Effector CD8-positive, alpha-beta T cell (primary cell): ENCODE data around the gene CMIP.

Experiments used
- DNase-seq: peaks from one replicate; lab custom pipeline; 2025; lab: John Stamatoyannopoulos, UW

Gene CMIP

DNA sequence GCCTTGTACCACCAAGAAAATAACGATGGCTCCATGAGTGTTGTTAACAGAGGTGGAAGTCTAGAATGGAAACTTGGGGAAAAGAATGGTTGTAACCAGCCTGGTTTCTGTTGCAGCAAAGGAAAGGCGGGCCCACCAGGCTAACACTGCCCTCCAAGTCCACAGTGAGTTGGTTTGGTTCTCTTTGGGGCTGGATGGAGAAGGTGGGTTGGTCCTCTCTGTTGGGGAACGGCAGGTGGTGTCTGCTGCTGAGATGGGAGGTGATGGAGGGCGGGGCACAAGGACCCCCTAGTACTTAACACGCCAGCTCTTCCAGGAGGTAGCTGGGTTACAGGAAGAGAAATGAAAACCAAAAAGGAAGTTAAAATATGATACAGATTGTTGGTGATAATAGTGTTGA, 257.9 kb downstream of the CMIP start:
- DNase-seq: no peak

DNA sequence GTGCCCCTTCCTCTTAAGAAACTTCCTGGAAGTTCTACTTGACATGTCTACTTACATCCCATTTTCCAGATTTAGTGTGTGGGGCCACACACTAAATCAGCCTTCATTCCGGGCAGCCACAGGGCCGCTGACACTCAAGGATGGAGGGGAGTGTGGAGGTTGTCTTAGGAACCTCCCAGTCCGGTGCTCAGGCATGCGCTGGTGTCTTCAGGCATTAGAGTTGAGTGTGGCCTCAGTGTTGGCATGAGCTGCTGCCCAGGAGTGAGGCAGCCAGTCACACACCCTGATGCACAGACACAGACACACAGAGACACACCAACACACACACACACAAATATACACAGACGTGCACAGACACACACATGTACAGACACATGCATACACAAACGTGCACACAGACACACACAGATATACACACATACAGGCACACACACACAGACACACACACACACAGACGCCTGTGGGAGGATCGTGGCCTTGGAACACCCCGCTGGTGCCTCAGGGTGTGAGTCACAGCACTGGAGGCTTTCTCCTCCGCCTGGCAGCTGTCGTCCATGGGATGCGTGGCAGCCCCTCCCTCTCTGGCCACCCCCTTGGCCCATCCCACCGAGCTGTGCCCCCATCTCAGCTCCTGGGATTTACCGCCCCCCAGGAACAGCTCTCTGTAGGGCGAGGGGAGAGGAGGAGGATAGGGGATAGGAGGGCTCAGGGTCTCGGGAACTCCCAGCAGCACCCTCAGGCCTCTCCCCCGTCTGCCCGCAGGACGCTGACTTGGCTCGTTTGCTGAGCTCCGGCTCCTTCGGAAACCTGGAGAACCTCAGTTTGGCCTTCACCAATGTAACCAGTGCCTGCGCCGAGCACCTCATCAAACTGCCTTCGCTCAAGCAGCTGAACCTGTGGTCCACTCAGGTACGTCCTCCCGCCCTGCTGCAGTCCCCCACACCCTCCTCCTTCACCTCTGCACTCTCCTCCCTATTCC, 258.9 kb downstream of the CMIP start:
- DNase-seq: no peak

DNA sequence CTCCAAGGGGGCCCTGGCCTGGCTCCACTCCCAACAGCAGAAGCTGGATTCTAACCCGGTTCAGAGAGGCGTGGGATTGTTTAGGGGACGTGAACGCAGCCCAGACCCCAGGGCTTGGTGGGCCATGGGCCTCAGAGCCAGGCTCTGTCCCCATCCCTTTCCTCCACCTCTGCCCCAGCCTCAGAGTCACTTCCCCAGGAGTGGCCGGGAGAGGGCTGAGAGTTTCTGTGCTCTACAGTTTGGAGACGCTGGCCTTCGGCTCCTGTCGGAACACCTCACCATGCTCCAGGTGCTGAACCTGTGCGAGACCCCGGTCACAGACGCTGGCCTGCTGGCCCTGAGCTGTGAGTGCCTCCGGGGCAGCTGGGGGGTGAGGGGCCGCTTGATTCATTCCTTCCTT, 260.7 kb downstream of the CMIP start:
- DNase-seq: no peak

DNA sequence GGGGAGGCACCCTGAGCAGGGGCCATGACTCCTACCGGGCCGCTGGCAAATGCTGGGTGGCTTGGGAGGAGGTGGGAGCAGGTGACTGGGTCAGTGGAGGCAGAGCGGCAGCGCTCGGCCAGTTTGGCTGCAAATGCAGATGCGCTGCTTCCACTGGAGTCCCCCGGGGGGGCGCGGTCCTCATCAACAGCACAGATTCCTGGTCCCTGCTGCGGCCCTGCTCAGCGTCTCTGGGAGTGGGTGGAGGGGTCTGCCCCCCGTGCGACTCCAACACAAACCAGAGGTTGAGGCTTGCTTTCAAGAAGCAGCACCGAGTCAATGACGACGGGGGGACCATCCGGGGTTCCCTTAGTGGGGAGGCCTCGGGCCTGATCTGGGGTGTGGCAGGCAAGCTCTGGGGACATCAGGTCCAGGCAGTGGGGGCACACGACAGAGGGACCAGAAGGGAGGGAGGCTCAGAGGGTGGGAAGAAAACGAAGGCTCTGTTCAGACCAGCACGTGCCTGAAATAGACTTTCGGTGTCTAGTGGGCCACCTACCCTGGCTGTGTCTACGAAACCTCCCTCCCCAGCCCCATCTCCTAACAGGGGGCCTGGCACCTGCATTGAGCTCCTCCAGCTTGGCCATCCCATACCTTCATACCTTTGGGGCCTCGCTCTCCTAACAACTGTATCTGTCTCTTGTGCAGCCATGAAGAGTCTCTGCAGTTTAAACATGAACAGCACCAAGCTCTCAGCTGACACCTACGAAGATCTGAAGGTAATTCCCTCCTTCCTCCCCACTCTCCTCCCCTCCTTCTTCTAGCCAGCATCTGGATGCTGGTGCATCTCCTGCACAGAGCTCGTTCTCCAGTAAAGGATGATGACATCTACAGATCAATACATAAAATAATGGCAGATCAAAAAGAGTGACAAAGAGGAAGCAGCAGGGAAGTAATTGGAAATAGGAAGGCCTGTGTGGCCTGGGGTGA, 262.0 kb downstream of the CMIP start:
- DNase-seq: no peak

DNA sequence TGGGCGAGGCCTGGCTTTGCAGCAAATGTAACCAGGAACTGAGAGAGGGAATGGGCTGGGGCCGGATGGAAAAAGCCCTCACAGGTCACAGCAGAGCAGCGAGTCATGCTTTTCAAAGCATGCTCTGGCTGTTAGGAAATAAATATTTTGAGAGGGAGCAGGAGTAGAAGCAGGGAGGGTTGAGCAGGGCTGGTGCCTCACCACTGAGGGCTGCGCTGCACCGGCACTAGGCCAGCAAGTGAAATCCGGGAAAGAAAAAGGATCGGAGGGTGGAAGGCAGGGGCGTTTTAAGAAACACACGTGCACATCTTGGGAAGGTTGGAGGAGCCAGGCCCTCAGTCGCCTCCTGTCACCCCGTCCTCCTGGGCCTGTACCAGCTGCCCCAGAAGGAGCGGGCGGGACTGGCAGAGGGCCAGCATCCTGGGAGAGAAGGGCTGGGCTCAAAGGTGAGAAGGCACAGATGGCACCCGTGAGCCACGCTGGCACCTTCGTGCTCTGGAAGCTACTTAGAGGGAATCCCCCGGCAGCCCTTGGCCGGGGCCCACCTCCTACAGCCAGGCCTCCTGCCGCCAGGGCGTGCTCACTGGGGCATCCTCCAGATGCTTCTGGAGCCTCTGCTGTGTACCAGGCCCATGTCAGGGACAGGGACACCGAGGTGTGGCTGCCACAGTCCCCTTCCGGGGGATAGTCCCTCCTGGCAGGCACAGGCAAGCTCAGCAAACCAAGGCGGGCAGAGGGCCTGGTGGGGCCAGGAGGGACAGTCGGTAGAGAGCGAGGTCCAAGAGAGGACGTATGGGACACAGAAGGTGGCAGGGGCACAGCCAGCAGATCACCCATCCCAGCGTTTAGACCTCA, 263.0 kb downstream of the CMIP start:
- no peak for DNase-seq

DNA sequence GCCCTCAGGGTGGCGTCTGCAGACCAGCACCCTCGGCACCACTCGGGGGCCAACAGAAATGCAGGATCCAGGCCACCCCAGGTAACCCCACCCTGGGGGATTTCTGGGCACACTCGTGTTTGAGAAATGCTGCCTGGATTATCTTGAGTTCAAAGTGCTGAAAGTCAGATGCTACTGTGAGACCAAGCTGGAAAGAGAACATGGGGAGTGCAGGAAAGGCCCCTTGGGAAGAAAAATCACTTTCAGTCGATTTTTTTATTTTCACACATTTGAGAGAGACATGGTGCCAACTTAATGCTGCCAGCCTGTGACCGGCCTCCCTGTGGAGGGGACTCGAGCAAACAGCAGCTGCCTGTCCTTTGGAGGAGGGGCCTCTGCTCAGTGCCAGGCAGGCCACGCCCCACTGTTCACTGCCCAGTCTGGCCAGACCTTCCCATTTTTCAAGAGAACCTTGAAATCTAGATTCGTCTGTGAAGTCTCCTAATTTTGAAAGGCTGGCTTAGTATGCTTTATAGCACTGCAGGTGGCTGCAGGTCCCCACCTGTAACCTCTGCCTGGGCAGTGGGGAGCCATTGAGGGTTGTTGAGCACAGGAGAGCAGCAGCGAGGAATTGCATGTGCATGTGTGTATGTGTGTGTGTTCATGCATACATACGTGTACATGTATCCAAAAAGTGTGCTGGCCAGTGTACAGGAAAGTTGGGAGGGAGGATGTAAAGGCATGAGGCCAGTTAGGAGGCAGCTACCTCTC, 263.8 kb downstream of the CMIP start:
- no peak for DNase-seq

DNA sequence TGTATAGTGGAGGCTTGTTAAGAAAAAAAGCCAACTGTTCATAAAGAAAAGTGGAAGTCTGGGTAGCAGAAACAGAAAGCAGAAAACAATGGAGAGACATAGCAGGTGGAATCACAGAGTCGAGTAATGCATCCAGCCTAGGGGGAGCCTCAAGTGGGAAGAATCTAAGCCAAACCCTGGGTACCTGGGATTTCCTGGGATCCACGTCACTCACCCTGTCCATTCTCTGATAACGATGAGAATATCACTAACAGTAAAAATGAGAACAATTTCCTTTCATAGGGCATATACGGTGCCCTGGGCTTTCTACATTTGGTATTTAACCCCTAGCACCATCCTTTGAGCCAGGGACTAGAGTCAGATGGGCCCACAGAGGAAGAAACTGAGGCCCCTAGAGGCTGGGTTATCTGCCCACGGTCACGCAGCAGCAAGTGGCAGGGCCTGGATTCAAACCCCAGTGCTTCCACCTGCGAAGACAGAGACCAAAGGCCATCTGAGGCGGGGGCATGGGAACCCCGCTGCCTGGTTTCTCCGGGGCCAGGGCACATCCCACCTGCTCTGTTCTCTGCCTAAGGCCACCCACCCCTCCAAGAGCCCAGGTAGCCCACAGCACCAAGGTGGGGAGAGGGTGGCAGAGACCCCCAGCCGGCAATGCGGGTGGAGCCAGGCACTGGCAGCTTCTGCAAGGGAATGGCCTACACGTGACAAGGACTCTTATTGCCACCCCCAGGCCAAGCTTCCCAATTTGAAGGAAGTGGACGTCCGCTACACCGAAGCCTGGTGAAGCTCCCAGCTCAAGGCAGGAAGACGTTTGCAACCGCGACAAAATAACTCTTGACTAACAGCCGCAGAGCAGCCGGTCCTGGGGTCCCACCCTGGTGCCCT, 264.6 kb downstream of the CMIP start:
- DNase-seq: no peak

DNA sequence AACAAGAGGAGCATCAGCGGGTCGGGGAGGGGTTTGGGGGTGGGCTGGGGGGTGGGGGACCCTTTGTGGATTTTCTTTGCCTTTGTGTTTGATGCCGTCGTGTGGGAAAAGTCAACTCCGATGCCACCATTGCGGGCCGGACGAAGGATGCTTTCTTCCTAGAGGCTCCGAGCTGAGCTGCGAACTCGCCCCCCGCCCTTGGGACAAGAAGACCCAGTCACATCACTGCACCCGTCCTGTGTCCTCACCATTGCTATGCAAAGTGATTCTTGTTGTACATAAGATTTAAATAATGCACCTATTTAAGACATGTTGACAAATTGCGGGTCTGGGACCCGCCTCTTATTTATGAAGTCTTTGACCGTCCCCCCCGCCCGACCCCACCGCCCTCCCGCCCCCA, 265.4 kb downstream of the CMIP start:
- DNase-seq: no peak

DNA sequence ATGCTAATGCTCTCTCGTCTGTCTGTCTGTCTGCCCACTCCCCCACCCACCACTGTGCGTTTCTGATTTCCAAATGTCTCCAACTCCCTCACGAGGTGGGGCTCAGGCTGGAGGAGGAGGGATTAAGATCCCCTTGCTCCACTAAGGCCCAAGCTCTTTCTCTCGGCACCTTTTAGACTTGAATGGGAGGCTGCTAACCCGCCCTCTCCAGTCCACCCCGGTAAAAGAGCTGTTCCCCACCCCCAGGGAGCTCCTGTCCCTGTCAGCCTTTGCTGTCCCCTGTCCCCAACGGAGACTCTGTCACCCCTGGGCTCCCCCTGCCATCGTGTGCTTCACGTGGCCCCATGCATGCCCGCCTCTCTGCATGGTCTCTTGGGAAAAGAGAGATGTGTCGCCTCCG, 266.0 kb downstream of the CMIP start:
- no peak for DNase-seq

DNA sequence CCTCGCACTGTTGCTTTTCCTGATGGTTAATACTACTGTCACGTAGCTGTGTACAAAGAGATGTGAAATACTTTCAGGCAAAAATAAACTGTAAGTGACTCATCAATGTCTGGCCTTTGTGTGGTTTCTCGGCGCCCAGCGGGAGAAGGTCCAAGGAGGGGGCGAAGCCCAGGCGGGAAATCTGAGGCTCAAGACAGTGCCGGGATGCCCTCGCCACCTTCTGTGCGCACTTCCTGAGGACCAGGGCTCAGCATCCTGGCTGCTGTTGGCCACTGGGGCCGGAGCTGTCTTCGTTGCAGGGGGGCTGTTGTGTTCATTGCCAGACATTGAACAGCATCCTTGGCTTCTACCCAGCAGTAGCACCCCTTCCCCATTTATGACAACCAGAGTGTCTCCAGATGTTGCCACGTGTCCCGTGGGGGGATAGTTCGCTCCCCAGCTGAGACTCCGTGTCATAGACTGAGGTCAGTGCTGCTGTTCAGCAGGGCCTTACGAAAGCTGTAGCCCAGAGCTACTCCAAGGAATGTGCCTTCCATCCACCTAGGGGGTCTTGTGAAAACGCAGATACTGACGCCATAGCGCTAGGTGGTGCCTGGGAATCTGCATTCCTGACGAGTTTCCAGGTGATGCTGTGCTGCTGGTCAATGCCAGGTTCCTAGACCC, 267.2 kb downstream of the CMIP start:
- no peak for DNase-seq

DNA sequence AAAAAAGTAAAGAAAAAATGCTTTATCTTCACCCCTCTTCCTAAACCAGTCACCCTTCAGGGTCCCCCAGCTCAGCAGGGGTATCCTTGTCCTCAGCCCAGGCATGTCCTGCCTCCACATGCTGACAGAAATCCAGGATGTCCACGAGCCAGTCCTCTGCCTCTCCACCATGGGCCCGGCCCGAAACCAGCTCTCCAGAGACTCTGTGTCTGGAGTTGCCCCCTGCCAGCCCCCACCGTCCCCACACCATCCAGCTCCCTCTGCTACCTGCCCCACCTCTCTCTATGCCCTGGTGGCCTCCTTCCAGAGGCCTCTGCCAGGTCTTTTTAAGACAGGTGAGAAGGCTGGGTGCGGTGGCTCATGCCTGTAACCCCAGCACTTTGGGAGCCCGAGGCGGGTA, 268.1 kb downstream of the CMIP start:
- no peak for DNase-seq

DNA sequence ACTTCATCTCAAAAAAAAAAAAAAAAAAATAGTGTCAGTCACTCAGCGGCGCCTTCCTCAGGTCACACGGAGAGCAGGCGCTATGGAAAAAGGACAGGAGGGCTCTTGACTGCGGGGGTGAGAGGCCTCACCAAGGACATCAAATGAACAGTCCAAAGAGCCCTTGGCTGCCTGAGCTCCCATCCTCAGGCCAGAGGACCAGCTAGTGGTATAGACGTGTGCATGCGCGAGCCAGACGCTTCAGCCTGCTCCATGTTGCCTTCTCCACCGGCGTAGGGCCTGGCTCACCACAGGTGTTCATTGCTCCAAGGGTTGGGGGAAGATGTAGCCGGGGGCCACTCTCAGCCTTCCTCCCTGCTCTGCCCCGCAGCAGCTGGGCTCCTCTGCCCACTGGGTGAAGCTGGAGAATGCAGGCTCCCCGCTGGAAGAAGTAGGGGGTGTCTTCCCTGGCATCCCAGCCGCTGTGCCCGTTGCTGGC, 268.7 kb downstream of the CMIP start:
- no peak for DNase-seq

DNA sequence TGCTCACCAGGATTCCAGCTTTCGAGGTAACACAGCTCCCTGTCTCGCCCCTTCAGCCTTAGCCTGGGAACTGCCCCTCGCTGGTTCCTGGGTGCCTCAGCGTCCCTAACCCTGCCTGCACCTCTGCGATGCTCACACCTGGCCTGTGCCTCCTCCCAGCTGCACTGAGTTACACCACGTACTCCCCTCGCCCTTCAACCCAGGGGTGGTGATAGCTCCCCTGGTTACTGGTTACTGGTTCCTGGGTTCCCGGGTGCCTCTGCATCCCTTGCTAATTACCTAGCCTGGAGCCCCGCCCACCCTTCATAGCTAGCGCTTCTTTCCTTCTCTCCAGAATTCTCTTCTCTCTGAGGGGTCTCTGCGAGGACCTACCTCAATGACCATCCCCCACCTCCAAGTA, 269.2 kb downstream of the CMIP start:
- no peak for DNase-seq

DNA sequence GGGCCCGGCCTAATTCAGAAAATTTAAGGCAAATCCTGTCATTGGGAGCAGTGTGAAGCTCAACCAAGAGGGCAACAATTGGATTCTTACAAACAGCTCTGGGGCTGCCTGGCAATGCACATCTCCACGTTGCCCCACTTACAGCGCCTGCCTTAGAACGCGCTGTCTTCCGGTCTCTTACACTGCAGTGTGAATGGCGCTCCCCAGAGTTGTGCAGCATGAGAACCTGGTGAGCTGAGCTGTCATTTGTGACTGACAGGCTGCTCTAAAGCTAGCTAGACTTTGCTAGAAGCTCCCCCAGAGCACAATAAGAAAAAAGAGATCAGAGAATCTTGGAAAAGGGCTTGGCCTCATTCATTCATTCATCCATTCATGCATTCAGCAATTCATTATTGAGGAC, 270.0 kb downstream of the CMIP start:
- no peak for DNase-seq

DNA sequence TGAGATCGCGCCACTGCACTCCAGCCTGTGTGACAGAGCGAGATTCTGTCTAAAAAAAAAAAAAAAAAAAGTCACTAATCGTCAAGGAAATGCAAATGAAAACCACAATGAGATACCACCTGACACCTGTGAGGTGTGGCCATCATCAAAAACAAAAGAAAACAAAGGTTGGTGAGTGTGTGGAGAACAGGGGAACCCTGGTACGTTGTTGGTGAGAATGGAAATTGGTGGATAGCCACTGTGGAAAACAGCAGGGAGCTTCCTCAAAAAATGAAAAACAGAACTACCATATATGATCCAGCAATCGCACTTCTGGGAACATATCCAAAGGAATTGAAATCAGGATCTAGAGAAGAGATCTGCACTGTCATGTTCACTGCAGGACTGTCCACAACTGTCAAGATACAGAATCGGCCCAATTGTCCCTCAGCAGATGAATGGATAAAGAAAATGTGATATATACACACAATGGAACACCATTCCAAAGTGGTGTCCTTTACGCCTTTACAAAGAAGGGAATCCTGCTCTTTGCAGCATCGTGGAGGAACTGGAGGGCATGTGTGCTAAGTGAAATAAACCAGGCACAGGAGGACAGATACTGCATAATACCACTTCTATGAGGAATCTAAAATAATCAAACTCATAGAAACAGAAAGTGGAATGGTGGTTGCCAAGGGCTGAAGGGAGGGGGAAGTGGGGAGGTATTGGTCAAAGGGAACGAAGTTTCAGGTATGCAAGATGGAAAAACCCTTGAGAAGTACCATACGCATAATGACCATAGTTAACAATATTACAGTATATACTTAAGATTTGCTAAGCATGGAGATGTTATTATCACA, 271.0 kb downstream of the CMIP start:
- DNase-seq: no peak

DNA sequence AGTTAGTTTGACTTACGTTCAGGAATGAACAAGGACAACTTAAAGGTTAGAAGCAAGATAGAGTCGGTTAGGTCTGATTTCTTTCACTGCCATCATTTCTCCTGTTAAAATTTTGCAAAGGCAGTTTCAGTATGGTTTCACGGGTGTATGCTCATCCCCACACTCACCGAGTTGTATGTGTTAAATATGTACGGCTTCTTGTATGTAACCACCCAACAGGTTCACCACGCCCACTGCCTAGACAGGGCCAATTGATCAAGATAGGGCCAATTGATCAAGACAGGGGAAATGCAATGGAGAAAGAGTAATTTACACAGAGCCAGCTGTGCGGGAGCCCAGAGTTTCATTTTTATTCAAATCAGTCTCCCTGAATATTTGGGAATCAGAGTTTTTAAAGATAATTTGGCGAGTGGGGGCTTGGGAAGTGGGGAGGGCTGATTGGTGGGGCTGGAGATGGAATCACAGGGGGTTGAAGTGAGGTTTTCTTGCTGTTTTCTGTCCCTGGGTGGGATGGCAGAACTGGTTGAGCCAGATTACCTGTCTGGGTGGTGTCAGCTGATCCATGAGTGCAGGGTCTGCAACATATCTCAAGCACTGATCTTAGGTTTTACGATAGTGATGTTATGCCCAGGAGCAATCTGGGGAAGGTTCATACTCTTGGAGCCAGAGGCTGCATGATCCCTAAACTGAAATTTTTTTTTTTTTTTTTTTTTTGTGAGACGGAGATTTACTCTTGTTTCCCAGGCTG, 272.0 kb downstream of the CMIP start:
- no peak for DNase-seq

DNA sequence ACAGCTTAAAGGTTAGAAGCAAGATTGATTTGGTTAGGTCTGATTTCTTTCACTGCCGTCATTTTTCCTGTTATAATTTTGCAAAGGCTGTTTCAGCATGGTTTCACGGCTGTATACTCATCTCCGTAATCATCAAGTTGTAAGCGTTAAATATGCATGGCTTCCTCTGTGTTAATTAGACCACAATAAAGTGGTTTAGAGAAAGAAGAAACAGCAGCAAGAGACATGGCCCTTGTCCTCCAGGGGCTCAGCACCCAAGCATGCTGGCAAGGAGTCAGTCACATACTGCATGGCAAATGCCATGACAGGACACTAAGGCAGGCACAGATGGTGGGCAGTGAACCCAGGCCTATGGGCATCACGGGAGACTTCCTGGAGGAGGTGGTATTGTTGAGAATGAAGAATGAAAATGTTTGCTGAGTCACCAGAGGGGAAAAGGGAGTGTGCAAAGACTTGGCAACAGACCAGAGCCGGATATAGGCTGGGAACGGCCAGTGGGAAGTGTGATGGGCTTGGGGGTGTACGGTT, 273.1 kb downstream of the CMIP start:
- DNase-seq: no peak
